GM12801 (cell line): ENCODE measurements around the gene CMIP.

Experiments used
- TF ChIP-seq, protein P1 (sequence below): IDR thresholded peaks from one replicate; pipeline ENCODE4 v1.5.1; 2011; ENCODE audit warnings: control low read depth; ENCODE audit not compliant: insufficient read length; ENCODE audit errors: extremely low read depth

The CMIP gene

DNA sequence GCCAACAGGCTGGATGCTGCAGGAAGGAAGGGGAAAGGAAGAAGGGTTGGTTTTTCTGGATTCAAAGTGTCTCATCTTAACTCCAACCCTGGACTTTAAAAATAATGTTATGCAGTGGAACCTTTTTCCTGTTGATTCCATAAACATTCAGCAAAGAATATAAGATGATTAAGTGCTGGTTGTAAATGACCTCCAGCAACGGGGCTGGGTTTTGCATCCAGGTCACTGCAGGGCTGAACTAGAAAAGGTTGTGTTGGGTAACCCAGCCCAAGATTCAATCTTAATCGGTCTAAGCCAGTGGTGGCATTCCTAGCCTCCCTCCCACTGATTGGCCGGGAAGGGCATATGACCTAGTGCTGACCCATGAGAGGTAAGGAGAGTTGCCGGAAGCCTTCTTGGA, 300.3 kb downstream of the CMIP start:
- TF ChIP-seq, protein P1, sequence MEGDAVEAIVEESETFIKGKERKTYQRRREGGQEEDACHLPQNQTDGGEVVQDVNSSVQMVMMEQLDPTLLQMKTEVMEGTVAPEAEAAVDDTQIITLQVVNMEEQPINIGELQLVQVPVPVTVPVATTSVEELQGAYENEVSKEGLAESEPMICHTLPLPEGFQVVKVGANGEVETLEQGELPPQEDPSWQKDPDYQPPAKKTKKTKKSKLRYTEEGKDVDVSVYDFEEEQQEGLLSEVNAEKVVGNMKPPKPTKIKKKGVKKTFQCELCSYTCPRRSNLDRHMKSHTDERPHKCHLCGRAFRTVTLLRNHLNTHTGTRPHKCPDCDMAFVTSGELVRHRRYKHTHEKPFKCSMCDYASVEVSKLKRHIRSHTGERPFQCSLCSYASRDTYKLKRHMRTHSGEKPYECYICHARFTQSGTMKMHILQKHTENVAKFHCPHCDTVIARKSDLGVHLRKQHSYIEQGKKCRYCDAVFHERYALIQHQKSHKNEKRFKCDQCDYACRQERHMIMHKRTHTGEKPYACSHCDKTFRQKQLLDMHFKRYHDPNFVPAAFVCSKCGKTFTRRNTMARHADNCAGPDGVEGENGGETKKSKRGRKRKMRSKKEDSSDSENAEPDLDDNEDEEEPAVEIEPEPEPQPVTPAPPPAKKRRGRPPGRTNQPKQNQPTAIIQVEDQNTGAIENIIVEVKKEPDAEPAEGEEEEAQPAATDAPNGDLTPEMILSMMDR = no peak

DNA sequence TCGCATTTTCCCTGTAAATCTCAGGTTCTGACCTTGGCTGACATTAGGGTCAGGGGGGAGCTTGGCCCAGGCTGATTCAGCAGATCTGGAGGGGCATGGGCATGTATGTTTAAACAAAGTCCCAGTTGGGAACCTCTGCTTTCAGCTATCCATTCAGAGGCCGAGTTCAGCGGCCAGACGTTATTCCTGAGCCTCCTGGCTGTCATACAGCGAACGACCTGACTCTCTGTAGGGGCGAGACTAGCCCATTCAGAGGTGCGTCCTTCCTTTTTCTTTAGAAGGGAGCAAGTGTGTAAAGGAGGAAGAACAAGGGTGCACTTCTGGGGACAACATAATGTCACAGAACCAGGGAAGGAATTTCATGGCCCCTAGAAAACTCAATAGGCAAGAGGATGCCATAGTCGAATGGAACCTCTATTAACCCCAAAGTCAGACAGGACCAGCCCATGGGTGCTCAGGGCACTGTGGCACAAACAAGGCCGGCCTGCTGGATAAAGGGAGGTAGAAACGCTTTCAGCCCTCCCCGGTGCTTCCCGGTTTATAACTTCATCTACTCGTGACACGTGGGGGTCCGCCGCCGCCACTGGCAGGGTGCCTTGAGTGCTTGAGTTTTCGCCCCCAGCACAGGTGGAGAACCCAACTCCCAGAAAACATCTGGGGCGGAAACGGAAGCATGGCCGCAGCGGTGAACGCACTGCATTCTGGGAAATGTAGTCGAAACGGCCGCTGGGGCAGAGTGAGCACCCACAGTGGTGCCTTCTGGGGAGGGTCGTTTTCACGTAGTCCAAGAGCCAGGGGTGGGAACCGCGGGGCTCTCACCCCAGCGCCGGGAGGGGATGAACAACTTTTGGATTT, 301.3 kb downstream of the CMIP start:
- TF ChIP-seq, protein P1 = no peak

DNA sequence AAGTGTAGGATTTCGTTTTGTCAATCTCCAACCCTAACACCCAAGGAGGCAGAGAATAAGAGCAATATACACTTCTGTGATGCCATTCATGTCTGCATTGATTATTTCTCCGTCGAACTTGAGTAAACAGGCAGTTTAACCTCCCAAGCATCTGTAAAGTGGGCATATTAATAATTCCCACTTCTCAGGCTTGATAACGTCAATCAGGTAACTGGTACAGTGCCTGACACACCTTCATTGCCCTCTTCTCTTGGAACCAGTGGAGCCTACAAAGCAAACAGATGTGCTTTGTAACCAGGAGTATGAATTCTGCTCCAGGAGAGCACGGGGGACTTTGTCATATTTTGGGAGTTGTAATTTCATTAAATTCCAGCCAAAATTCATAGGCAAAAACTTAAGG, 302.0 kb downstream of the CMIP start:
- TF ChIP-seq, protein P1 = no peak

DNA sequence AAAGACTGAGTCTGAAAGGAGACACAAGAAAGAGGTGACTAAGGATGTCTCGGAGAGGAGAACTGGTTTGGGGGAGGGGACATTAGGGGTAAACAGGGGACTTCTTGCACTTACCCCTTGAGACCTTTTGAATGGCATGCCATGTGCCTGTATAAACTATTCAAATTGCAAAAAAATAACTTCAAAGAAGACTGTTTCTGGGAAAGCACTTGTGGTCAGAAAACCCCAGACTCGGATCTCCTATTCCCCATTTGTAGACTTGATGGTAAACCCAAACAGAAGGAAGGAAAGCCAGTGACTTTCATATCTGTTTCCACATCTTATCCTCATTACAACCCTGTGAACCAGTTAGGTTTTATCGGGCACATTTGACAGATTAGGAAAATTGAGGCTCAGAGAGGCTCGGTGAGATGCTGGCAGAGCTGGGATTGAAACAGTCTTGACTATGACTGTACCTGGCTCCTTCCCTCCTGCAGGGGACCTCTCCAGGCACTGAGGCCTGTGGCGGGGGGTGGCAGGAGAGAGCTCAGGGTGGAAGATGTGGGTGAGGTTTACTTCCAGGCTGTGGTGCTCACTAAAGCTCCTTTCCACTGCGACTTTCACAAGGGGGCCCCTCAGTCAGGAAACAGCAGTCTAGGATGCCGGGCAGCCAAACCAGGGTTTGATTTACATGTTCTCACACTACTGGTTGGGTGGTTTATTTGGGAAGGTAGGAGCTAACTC, 304.0 kb downstream of the CMIP start:
- TF ChIP-seq, protein P1 = no peak

DNA sequence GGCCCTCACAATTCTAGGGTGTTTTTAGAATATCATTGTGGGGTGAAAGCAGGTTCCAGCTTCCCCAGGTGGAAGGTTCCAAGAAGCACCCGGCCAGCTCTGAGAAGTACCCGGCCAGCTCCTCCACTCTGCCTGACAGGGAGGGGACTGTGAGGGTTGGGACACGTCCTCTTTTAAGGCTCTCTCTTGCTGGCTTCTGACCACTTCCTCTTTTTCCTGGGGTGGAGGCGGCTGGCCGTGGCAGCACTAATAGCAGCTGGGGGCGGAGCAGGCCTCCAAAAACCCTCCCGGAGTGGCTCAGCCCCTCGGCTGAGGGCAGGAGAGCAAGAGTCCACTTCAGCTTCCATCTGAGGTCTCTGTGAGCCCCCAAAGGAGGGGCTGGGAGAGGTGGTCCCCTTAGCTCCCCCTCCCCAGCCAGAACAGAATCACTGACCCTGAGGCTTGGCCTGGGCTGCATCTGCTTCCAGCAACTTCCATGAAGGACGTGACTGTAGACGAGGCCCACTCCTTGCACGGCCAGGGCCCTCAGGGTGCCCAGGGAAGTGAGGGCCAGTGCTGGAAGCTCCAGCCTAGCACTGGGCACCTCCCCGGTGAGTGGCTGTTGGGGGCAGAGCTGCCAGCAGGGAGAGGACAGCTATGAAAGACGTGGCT, 307.7 kb downstream of the CMIP start:
- TF ChIP-seq, protein P1 = no peak

DNA sequence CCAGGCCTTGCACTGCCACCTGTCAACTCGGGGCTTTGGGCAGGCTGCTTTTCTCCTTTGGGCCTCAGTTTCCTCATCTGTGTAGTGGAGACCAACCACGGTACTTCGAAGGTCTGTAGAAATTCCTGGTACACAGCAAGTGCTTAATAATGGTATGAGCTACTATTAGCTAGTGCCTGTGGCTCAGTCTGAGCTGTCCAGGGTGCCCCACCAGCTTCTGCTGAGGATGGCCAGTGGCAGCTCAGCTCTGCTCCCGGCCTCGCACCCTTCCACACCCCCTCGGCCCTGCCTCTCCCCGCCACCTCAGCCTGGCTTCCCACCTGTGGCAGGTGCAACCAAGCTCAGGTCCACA, 308.2 kb downstream of the CMIP start:
- TF ChIP-seq, protein P1 = no peak

DNA sequence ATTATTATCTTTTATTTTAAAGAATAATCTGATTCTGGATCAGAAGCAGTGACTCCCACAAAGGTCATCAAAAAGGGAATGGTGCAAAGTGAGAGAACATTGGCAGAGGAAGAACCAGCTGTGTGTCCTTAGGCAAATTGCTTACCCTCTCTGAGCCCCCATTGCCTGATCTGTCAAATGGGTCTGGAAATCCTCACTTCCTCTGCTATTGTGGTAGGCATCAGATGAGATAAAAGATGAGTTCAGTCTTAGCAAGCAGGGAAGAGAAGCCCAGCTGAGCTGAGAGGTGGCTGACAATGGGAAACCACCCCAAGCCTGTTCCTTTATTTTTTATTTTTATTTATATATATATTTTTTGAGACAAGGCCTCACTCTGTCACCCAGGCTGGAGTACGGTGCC, 310.2 kb downstream of the CMIP start:
- TF ChIP-seq, protein P1 = no peak
